Measurements from ENCODE around the gene RFPL3. TPM values are rescaled to one million over a fixed set of nuclear protein-coding genes. Genes with fewer than 3 reads are reported as not detected.
"Not testable (repeated sequence)": the region's sequence is repeated elsewhere in the genome, so short reads cannot be mapped to it uniquely, and the experiment has no call there.

Gene RFPL3
- total RNA-seq, 1 donor = not detected

GRCh38 chr22:32333769-32334659 is 23.7 kb upstream of the RFPL3 start:
- DNase-seq (ENCODE audit: low read depth) = no peak
- no peak for TF ChIP-seq CTCF (IDR thresholded peaks at IDR 0.05; ENCODE audit: insufficient read depth, low read length)
- H3K4me3 ChIP-seq (ENCODE audit: low read depth, low read length) = no peak overlapping the region

GRCh38 chr22:32334660-32335365 is 22.9 kb upstream of the RFPL3 start:
- H3K4me3 ChIP-seq (ENCODE audit: low read depth, low read length) = no peak overlapping the region
- no peak for DNase-seq (ENCODE audit: low read depth)
- no peak for TF ChIP-seq CTCF (IDR thresholded peaks at IDR 0.05; ENCODE audit: insufficient read depth, low read length)

GRCh38 chr22:32335471-32335870 is 22.2 kb upstream of the RFPL3 start:
- H3K4me3 ChIP-seq (ENCODE audit: low read depth, low read length) = no peak overlapping the region
- no peak for DNase-seq (ENCODE audit: low read depth)
- TF ChIP-seq CTCF (IDR thresholded peaks at IDR 0.05; ENCODE audit: insufficient read depth, low read length) = no peak

GRCh38 chr22:32336121-32336603 is 21.5 kb upstream of the RFPL3 start:
- no peak for TF ChIP-seq CTCF (IDR thresholded peaks at IDR 0.05; ENCODE audit: insufficient read depth, low read length)
- no peak for DNase-seq (ENCODE audit: low read depth)
- H3K4me3 ChIP-seq (ENCODE audit: low read depth, low read length) = no peak overlapping the region

GRCh38 chr22:32336771-32337424 is 20.8 kb upstream of the RFPL3 start:
- no peak for TF ChIP-seq CTCF (IDR thresholded peaks at IDR 0.05; ENCODE audit: insufficient read depth, low read length)
- no peak for DNase-seq (ENCODE audit: low read depth)
- no peak overlapping the region for H3K4me3 ChIP-seq (ENCODE audit: low read depth, low read length)

- H3K4me3 ChIP-seq (ENCODE audit: low read depth, low read length); DNase-seq (ENCODE audit: low read depth): not testable (repeated sequence)
Observed at GRCh38 chr22:32337425-32337824, 20.2 kb upstream of the RFPL3 start.

GRCh38 chr22:32338757-32339156 is 18.9 kb upstream of the RFPL3 start:
- DNase-seq (ENCODE audit: low read depth) = no peak
- no peak for TF ChIP-seq CTCF (IDR thresholded peaks at IDR 0.05; ENCODE audit: insufficient read depth, low read length)
- H3K4me3 ChIP-seq (ENCODE audit: low read depth, low read length) = no peak overlapping the region

Data from fibroblast of the aortic adventitia (primary cell).